Testis (tissue), 3 donors: Measurements from ENCODE around the gene CYP4F8. TPM values are rescaled to one million over a fixed set of nuclear protein-coding genes. Genes with fewer than 3 reads are reported as not detected.

Source experiments
- DNase-seq: peaks from one replicate; pipeline ENCODE4 v3.0.0-alpha.2; 2019
- H3K27ac ChIP-seq, 2 donors: fragments of 200-600 bp; sonication (generic); one replicate each; pipeline ENCODE4 v1.5.1; 2019
- H3K27me3 ChIP-seq: fragments of 200-600 bp; sonication (generic); one replicate; pipeline ENCODE4 v1.5.1; 2019
- H3K36me3 ChIP-seq: fragments of 200-600 bp; sonication (generic); one replicate; pipeline ENCODE4 v1.5.1; 2017; ENCODE audit warnings: low read depth; ENCODE audit errors: missing control alignments
- H3K4me1 ChIP-seq: fragments of 200-600 bp; sonication (generic); one replicate; pipeline ENCODE4 v1.5.1; 2019
- H3K4me3 ChIP-seq, 2 donors: fragments of 200-600 bp; sonication (generic); one replicate each; pipeline ENCODE4 v1.5.1; 2017 to 2019
- H3K9me3 ChIP-seq: fragments of 200-600 bp; sonication (generic); one replicate; pipeline ENCODE4 v1.5.1; 2017
- POLR2A ChIP-seq: fragments of 450-650 bp; IDR thresholded peaks from one replicate; pipeline ENCODE4 v1.6.1; 2017; ENCODE audit warnings: antibody characterized with exemption, mild to moderate bottlenecking, moderate library complexity
- WGBS, 2 donors: methylation state at CpG; one replicate each; pipeline ENCODE4 v1.1.5; 2018; 5-methylcytosine and 5-hydroxymethylcytosine counted together
- intact Hi-C: fragments of 100-400 bp; cut with DNase I; formaldehyde crosslinking; loops from one replicate; pipeline ENCODE4 v1.15.1; 2023; ENCODE audit warnings: low total_unique reads
- polyA plus RNA-seq: library from polyadenylated mRNA; stranded (reverse); fragments of 350-450 nt; fragmentation: Illumina TruSeq; extraction: RNeasy Lipid Tissue Mini Kit (QIAGEN cat#74804); gene quantifications from one replicate; pipeline ENCODE4 v1.2.3, GENCODE V29; 2014; ENCODE audit warnings: low read depth, low replicate concordance; ENCODE audit not compliant: insufficient read depth
- total RNA-seq, 2 donors: library from RNA; depleted of rRNA; stranded (reverse); fragments of >200 nt; gene quantifications; one replicate each; pipeline ENCODE4 v1.2.3, GENCODE V29; 2016
- TF ChIP-seq, protein P1 (sequence below), 3 experiments: fragments of 450-650 bp in 2 of 3; fragments of 200-600 bp in 1 of 3; sonication (generic) in 1 of 3; IDR thresholded peaks; one replicate each; pipeline ENCODE4 v1.5.1; 2016 to 2019; ENCODE audit warnings: antibody characterized with exemption in 3 of 3, mild to moderate bottlenecking in 2 of 3, moderate library complexity in 1 of 3

CYP4F8 gene
- total and polyA plus RNA-seq, 3 donors from 2014 or later: 0.17 to 0.71 (median 0.31) TPM

DNA sequence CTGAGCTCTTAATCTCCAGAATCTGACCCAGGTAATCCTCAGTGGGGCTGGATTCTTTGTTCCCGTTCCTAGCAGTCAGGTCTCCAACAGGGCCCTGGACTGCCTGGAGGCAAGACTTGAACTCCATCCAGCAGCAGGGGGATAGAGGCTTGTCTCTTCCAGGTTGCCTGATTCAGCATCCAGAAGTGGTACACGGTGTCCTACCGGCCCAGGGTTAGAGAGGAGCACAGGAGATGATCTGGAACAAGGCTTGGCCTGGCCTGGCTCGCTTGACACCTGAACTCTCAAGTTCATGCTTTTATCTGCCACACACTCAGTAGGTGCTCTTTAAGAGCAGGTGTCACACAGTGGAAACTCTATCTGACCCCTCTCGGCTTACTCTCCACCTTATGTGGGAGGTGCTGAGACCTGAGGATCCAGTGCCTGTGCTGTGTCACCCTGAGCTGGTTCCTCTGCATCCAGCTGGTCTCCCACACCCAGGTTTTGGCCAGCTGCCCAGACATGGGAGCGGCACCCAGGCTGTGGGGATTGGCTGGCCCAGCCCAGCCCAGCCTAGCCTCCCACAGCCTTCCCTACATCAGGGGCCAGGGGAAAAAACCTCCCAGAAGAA, 25.4 kb downstream of the CYP4F8 start, which contains the start of gene CYP4F3:
TSS of gene CYP4F3 (plus strand) at position 604 of the 610 bp plus-strand sequence. CDS start 519 bp downstream, outside the sequence.
- TF ChIP-seq, protein P1, sequence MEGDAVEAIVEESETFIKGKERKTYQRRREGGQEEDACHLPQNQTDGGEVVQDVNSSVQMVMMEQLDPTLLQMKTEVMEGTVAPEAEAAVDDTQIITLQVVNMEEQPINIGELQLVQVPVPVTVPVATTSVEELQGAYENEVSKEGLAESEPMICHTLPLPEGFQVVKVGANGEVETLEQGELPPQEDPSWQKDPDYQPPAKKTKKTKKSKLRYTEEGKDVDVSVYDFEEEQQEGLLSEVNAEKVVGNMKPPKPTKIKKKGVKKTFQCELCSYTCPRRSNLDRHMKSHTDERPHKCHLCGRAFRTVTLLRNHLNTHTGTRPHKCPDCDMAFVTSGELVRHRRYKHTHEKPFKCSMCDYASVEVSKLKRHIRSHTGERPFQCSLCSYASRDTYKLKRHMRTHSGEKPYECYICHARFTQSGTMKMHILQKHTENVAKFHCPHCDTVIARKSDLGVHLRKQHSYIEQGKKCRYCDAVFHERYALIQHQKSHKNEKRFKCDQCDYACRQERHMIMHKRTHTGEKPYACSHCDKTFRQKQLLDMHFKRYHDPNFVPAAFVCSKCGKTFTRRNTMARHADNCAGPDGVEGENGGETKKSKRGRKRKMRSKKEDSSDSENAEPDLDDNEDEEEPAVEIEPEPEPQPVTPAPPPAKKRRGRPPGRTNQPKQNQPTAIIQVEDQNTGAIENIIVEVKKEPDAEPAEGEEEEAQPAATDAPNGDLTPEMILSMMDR (IDR thresholded peaks at IDR 0.05): no peak
- Histone ChIP-seq H3K27me3 (no peaks in the 10 kb centered on the region), H3K9me3 (no peaks in the 10 kb centered on the region), H3K4me1 (peaks cover 6% of the 10 kb centered on the region), H3K4me3 (no peak within 1 kb of the TSS), H3K27ac (no peak within 1 kb of the TSS), H3K36me3 (no peaks in the 10 kb centered on the region)
- intact Hi-C loops: no loop called here
- 38 to 65% methylated on average over 4 to 6 of the region's 6 CpGs for WGBS, 2 donors
- DNase-seq: peak; percentile 89

DNA sequence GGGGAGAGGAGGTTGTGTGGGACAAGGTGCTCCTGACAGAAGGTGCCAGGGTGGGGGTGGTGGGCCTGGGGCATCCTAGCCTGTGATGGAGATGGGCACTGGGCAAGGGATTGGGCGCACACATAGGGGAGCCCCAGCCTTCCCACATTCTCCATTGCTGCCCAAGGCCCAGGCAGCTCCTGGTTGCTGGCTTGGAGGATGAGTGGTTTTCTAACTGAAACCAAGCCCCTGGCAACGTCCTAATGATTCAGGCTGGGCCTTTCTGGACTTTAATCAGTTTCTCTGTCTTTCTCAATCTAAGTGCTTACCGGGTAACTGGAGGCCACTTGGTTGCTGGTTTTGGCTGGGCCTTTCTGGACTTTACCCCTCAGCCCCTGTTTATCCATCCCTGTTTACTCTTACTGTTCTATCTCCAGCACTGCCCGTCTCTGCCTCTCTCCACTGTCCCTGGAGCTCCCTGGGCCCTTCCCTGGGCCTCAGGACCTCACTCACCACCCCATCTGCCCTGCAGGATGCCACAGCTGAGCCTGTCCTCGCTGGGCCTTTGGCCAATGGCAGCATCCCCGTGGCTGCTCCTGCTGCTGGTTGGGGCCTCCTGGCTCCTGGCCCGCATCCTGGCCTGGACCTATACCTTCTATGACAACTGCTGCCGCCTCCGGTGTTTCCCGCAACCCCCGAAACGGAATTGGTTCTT, 26.0 kb downstream of the CYP4F8 start:
- 72 to 77% methylated on average over 10 to 12 of the region's 12 CpGs for WGBS, 2 donors

DNA sequence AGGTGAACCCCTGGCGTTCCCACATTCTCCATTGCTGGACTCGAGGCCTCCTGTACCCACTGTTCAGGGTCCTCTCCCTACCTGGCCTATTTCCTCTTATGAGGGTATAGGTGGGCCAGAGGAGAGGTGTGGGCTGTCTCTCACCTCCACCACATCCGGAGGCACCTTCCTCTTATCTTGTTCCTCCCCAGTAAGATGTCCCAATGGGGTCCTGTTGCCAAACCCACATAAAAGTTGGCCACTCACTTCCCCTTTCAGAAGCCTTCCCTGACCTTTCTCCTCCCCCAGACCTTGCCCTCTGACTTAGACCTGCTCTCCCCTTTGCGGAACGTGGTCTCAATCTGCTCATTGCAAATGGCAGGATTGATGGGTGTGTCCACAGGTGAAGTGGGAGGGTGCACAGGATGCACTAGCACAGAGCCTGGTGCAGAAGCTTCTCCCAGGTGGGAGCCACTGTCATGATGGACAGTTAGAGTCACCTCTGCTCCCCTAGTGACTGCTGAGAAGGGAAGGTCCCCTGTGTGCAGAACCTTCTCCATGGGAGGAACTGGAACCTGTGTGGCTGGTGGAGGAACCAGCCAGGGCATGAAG, 27.0 kb downstream of the CYP4F8 start:
- DNase-seq: no peak
- no peaks in the 10 kb centered on the region for H3K36me3 ChIP-seq
- H3K4me1 ChIP-seq: peaks cover 6% of the 10 kb centered on the region
- no peak overlapping the region for H3K27ac ChIP-seq
- no peaks in the 10 kb centered on the region for H3K9me3 ChIP-seq
- 80 to 86% methylated on average over 5 of the region's 5 CpGs for WGBS, 2 donors
- no peak overlapping the region for H3K4me3 ChIP-seq
- H3K27me3 ChIP-seq: no peaks in the 10 kb centered on the region
- TF ChIP-seq POLR2A: no peak
- TF ChIP-seq, protein P1 (IDR thresholded peaks at IDR 0.05): no peak
- intact Hi-C loops: no loop called here

More for the DNA sequence above, 26.0 kb downstream of the CYP4F8 start:
- Histone ChIP-seq H3K27ac (no peak overlapping the region), H3K9me3 (no peaks in the 10 kb centered on the region), H3K27me3 (no peaks in the 10 kb centered on the region), H3K4me3 (no peak overlapping the region), H3K36me3 (no peaks in the 10 kb centered on the region), H3K4me1 (peaks cover 6% of the 10 kb centered on the region)
- no peak for DNase-seq
- intact Hi-C loops: no loop called here
- no peak for TF ChIP-seq POLR2A
- TF ChIP-seq, protein P1 (IDR thresholded peaks at IDR 0.05): no peak

DNA sequence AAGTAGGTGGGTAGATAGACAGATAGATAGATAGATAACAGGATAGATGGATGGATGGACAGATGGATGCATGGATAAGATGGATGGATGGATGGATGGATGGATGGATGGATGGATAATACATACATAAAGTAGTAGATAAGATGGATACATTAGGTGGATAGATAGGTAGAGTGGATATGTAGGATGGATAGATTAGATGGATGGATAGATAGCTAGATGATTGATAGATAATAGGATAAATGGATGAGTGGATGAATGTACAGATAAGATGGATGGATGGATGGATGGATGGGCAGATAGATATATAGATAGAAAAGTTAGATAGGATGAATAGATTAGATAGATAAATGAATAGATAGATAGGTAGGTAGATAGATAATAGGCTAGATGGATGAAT, 27.8 kb downstream of the CYP4F8 start:
- H3K27ac ChIP-seq: no peak overlapping the region
- H3K36me3 ChIP-seq: no peaks in the 10 kb centered on the region
- TF ChIP-seq, protein P1 (IDR thresholded peaks at IDR 0.05): no peak
- TF ChIP-seq POLR2A: no peak
- peaks cover 6% of the 10 kb centered on the region for H3K4me1 ChIP-seq
- no peak for DNase-seq
- no peaks in the 10 kb centered on the region for H3K27me3 ChIP-seq
- no peaks in the 10 kb centered on the region for H3K9me3 ChIP-seq
- intact Hi-C loops: no loop called here
- no peak overlapping the region for H3K4me3 ChIP-seq
